LoVo (cell line): ENCODE measurements around the gene MYOM3.
"Not testable (repeated sequence)": the region's sequence is repeated elsewhere in the genome, so short reads cannot be mapped to it uniquely, and the experiment has no call there.

Experiments
- DNase-seq: peaks from one replicate; pipeline ENCODE4 v3.0.0-alpha.2; 2016; ENCODE audit warnings: low spot score

Gene MYOM3

DNA sequence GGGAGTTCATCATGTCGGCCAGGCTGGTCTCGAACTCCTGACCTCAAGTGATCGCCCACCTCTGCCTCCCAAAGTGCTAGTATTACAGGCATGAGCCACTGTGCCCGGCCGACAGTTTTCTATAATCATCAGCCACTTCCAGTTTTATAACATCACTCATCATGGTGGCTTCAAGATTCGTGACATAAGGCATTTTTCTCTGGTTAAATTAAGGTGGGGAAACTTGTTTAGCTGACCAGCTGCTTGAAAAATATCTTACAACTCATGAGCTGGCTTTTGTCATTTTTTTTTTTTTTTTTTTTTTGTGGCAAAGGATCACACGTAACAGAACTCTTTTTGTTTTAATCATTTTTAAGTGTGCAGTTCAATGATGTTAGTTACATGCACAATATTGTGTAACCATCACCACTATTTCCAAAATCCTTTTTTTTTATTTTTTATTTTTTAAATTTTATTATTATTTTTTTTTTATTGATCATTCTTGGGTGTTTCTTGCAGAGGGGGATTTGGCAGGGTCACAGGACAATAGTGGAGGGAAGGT is 80.9 kb downstream of the MYOM3 start:
- not testable (repeated sequence) for DNase-seq

- DNase-seq, result peak; percentile 58
Measured at GRCh38 chr1:24027838-24028468, 84.0 kb downstream of the MYOM3 start.

DNA sequence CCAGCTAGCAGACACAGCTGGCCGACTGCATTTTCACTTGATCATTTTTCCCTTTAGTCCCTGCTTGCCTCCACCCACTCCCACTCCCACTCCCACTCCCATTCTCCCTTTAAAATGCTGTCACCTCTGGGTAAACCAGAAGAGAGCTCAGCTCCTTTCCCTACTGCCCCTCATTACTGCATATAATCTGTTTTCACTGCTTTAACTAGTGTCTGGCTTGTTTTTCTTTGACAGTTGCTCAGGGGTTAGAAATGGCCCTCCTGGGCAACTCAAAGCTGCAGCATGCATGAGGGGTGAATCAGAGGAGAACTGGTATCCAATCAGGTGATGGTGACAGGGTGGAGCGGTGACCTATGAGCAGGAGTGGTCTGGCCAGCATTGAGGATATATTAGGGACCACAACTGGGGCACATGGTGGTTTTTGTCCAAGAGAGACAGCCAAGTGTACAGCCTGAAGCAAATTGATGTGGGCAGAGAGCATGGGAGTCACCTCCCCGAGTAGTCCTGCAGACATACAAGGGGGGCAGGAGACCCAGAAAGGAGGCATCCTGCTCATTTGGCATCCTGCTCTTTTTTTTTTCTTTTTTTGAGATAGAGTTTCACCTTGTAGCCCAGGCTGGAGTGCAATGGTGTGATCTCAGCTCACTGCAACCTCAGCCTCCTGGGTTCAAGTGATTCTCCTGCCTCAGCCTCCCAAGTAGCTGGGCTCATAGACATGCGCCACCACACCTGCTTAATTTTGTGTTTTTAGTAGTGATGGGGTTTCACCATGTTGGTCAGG is 89.2 kb downstream of the MYOM3 start:
- peak; percentile 88 for DNase-seq

- DNase-seq, result peak; percentile 57
Measured at GRCh38 chr1:24021403-24022266, 90.3 kb downstream of the MYOM3 start.

DNA sequence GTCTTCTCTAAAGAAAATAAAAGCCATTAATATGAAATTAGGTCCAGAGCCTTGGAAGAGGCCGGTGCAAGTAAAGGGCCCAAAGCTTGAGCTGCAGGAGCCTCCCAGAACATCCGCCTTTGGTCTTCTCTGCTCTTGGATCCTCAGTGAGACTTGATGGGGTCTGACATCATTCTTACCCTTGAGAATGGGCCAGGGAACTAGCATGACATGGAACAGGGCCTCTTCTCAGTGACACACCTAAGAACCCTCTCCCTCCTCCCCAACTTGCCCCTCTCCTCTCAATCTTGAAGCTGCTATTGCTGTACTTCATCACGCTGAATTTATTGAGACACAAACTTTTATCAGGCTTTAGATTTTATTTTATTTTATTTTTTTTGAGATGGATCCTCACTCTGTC is 91.5 kb downstream of the MYOM3 start:
- no peak for DNase-seq

DNA sequence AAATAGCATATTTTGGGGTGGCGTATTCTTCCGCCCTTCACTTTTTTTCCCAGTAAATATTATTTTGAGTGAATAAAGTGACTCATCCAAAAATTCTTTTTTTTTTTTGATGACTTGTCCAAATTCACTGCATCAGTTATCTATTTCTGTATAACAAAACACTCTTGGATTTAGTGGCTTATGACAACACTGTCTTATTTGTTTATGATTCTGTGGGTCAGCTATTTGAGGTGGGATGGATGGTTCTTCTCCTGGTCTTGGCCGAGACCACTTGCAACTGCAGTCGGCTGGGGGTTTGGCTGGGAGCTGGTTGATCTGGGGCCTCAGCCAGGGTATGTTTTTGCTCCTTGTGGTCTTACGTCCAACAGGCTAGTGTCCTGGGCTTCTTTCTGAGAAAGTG is 91.9 kb downstream of the MYOM3 start:
- no peak for DNase-seq

- DNase-seq, result peak; percentile 99
Measured at GRCh38 chr1:24018611-24019580, 93.0 kb downstream of the MYOM3 start.

DNA sequence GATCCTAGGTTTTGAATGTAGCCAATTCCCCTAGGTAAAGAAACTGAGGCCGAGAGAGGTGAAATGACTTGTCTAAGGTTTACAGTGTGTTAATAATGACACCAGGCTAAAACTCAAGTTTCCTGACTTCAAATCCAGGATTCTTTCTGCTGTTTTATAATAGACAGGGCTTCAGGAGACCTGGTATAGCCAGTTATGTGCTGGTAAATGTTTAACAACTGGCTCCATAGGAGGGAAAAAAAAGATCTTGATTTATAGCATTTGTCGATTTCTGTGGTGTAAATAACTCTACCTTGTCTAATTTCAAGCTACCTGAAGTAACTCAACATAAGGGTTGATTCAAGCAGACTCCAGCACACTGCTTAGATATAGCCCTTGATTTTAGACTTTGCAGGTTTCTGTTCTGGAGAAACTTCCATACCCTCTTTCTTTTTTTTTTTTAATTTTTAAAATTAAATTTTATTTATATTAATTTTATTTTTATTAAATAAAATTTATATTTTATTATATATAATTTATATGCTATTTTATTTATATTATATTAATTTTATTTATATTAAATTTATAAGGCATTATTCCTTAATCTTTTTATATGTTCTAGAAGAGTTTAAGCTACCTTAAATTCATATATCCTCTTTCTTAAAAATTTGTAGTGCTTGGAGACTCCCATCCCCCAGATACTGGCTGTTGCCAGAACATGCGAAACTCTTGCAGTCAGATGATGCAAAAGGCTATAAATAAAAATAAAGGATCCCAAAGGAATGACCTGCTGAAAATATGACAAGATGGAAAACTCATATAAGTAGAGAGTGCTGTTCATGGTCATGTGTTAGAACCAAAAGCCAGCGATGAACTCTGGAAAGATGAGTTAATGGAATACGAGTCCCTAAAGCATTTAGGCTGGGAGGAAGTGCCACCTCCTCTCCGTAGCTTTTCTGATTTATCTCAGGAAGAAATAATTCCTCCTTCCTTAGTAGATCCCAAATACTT is 96.4 kb downstream of the MYOM3 start:
- peak; percentile 43 for DNase-seq

GRCh38 chr1:24012878-24013277 is 99.1 kb downstream of the MYOM3 start:
- DNase-seq, result not testable (repeated sequence)

DNA sequence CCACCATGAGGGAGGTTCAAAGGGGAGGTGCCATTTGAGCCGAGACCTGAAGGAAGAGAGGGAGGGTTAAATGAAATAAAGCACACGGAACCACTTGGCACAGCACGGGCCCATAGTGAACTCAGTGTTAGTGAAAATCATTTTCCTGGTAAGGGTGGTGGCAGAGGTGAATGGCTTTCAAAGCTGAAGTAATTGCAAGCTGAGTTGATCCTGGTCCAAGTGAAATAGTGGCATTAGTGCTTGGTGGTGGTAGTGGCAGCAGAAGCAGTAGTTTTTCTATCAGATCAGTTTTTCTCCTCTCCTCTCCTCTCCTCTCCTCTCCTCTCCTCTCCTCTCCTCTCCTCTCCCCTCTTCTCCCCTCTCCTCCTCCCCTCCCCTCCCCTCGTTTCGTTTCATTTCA is 101.3 kb downstream of the MYOM3 start:
- no peak for DNase-seq

- peak; percentile 70 for DNase-seq
Measured at GRCh38 chr1:24009406-24009805, 102.5 kb downstream of the MYOM3 start.

DNA sequence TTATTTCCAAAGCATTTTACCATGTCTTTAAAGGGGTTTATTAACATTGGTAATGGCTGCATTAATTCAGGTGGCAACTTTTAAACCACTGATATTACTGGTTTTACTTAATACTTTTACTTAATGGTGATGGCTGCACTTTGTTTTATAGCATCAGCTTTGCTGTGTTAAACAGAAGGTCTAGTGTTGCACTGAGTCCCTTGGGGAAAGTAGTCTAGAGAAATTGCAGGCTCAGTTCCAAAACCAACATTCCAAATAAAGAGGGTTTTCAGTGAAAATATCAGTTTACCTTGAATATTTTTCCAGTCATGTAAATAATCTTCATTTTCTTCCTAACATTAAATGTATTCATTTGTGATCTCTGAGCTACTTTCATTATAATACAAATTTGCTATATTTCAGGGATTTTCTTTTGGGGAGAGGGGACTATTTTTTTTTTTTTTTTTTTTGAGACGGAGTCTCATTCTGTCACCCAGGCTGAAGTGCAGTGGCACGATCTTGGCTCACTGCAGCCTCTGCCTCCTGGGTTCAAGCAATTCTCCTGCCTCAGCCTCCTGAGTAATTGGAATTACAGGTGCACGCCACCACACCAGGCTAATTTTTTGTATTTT is 103.3 kb downstream of the MYOM3 start:
- DNase-seq, result not testable (repeated sequence)

DNA sequence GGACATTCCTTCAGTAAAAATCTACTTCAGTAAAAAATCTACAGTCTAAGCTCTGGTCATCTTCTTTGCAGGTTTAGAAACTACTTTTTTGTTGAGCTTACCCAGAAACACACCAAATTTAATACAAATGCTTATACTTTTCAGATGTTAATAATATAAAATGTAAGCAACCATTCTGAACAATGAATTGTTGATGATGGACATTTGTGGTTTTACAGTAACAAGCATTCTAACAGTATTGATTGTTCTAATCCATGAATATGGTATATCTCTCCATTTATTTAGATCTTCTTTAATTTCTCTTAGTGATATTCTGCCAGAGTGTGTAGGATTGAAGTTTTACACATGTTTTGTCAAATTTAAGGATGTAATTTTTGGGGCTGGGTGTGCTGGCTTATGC is 104.9 kb downstream of the MYOM3 start:
- DNase-seq, result no peak
